ENCODE measurements around the gene SLX9. TPM values are rescaled to one million over a fixed set of nuclear protein-coding genes. Genes with fewer than 3 reads are reported as not detected.
A peak's percentile ranks its signal among the peaks of the same experiment; 100 is the strongest.

Gene SLX9
- total and polyA plus RNA-seq, 2 donors (not counting 3 experiments of a cell fraction or from before 2014, with no cell fraction given) = 27.0 to 50.6 TPM

DNA sequence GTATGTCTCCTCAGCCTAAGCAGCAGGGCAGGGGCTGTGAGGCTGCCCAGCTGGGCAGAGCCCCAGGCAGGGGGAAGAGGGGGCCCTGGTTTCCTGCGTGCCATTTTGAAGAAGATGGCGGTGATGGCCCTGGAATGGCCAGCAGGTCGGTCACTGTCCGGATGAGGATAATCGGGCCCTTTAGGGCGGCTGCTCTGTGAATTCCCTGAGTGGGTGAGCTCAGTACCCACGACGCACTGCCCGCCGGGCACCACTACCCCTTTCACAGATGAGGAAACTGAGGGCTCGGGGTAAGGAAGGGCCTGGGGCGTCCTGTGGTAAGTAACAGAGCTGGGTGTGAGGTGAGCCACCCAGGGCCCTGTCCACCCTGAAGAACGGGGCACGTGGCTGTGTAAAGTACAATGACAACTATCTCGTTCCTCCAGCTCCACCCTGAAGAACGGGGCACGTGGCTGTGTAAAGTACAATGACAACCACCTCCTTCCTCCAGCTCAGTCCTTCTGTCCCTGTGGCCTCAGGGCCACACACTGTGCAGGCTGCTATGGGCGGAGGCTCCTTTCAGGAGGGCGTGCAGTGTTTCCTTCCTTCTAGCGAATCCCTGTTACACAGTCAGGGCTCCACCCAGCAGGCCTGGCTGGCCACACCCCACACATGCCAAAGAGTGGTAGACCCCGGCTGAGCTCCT is 42.4 kb upstream of the SLX9 start:
- BruUV-seq (replicated peaks) = no TSS peak

More for the DNA sequence above, 42.4 kb upstream of the SLX9 start:
- H4K20me1 ChIP-seq (replicated peaks; ENCODE audit: control insufficient read depth, extremely low read depth, insufficient read depth, low read length) = no peaks in the 10 kb centered on the region
- no peaks in the 10 kb centered on the region for H3K79me2 ChIP-seq (ENCODE audit: control insufficient read depth, insufficient read depth, low read length)
- dilution Hi-C loops (cut with MboI; ENCODE audit: extremely low pct_ligation_motif_present, low sequenced_read_pairs) (no loop called here), intact Hi-C loops (cut with micrococcal nuclease) (no loop called here)
- peak; percentile 24 for FAIRE-seq
- H3K27ac ChIP-seq (ENCODE audit: insufficient read depth, low read depth, low read length) = no peak overlapping the region
- no peaks in the 10 kb centered on the region for H3K9me3 ChIP-seq (replicated peaks; ENCODE audit: control insufficient read depth, insufficient read depth, low read length)
- ChIA-PET POLR2A (no interaction called here), CTCF (interaction anchor here (0.8 to 1.0 kb wide), 2 partner anchors 17 to 30 kb away, joined by 3 to 4 read pairs; no protein-coding TSS in a partner anchor)
- H3K27me3 ChIP-seq (ENCODE audit: control insufficient read depth in 2 of 2, insufficient read depth in 2 of 2, low read length in 2 of 2) = no peaks in the 10 kb centered on the region
- no peaks in the 10 kb centered on the region for H3K4me1 ChIP-seq (ENCODE audit: control insufficient read depth, extremely low read depth, insufficient read depth, low read length)
- no peak for DNase-seq (ENCODE audit: low read depth, low spot score)
- no peaks in the 10 kb centered on the region for H3K36me3 ChIP-seq (ENCODE audit: control insufficient read depth in 2 of 2, extremely low read depth in 1 of 2, insufficient read depth in 2 of 2, low read length in 2 of 2)
- TF ChIP-seq CTCF (IDR thresholded peaks at IDR 0.05; ENCODE audit: extremely low read depth in 1 of 2, insufficient read depth in 1 of 2, low read depth in 1 of 2, low read length in 2 of 2) (no peak), MAX (IDR thresholded peaks at IDR 0.05; ENCODE audit: insufficient read depth, insufficient read length) (no peak), JUN (IDR thresholded peaks at IDR 0.05; ENCODE audit: borderline replicate concordance, insufficient read depth, insufficient read length, low read depth) (no peak), FOS (IDR thresholded peaks at IDR 0.05; ENCODE audit: borderline replicate concordance, insufficient read depth, low read length) (no peak), GATA2 (IDR thresholded peaks at IDR 0.05; ENCODE audit: insufficient read depth, insufficient read length, low read depth, low read length) (no peak), POLR2A (IDR thresholded peaks at IDR 0.05; ENCODE audit: low read depth, low read length) (no peak), POLR2AphosphoS5 (IDR thresholded peaks at IDR 0.05; ENCODE audit: insufficient read depth, low read depth, low read length) (no peak), MYC (IDR thresholded peaks at IDR 0.05; ENCODE audit: low read depth, low read length) (no peak), EZH2 (IDR thresholded peaks at IDR 0.05; ENCODE audit: borderline replicate concordance, low read depth, low read length, severe bottlenecking) (no peak)
- H3K9ac ChIP-seq (replicated peaks; ENCODE audit: extremely low read depth, insufficient read depth, low read length) = no peak overlapping the region
- H3K4me2 ChIP-seq (ENCODE audit: insufficient read depth, low read length) = no peak overlapping the region
- H3K4me3 ChIP-seq (replicated peaks in 1 of 3; ENCODE audit: insufficient read depth in 1 of 3, low read depth in 1 of 3, low read length in 3 of 3) = no peak overlapping the region
- no peaks in the 10 kb centered on the region for H3K9me1 ChIP-seq (replicated peaks; ENCODE audit: control insufficient read depth, extremely low read depth, insufficient read depth, low read length)
- H2AFZ ChIP-seq (ENCODE audit: low read depth, low read length) = no peak overlapping the region

Data from endothelial cell of umbilical vein (primary cell).